Middle frontal gyrus (tissue), 1 donor: ENCODE results near the gene MCF2L.

Experiments used
- DNase-seq: peaks from one replicate; pipeline ENCODE4 v3.0.0-alpha.2; 2015; ENCODE audit warnings: low spot score; ENCODE audit errors: extremely low spot score

The MCF2L gene

GRCh38 chr13:112947796-112948195 is 21.2 kb upstream of the MCF2L start:
- DNase-seq, result no peak

- no peak for DNase-seq
Observed at GRCh38 chr13:112951674-112952371, 17.2 kb upstream of the MCF2L start.

- DNase-seq, result no peak
Observed at GRCh38 chr13:112952759-112953551, 16.1 kb upstream of the MCF2L start.

GRCh38 chr13:112953591-112954487 is 15.2 kb upstream of the MCF2L start:
- no peak for DNase-seq

GRCh38 chr13:112954488-112955270 is 14.3 kb upstream of the MCF2L start:
- DNase-seq, result no peak

GRCh38 chr13:112955271-112955937 is 13.6 kb upstream of the MCF2L start:
- no peak for DNase-seq

- DNase-seq, result no peak
Observed at GRCh38 chr13:112955956-112956355, 13.1 kb upstream of the MCF2L start.

GRCh38 chr13:112956571-112957294 is 12.3 kb upstream of the MCF2L start:
- DNase-seq, result no peak

- DNase-seq, result no peak
Observed at GRCh38 chr13:112957295-112957677, 11.7 kb upstream of the MCF2L start.

GRCh38 chr13:112958127-112958989 is 10.7 kb upstream of the MCF2L start:
- DNase-seq, result no peak

GRCh38 chr13:112959206-112959605 is 9.8 kb upstream of the MCF2L start:
- DNase-seq, result no peak

- DNase-seq, result no peak
Observed at GRCh38 chr13:112959701-112960542, 9.1 kb upstream of the MCF2L start.

GRCh38 chr13:112960706-112961105 is 8.3 kb upstream of the MCF2L start:
- no peak for DNase-seq

GRCh38 chr13:112961457-112962369 is 7.3 kb upstream of the MCF2L start:
- DNase-seq, result no peak

- no peak for DNase-seq
Observed at GRCh38 chr13:112962396-112962795, 6.6 kb upstream of the MCF2L start.

GRCh38 chr13:112962911-112963625 is 5.9 kb upstream of the MCF2L start:
- DNase-seq, result no peak
